ENCODE data around the gene GABARAPL1. TPM values are rescaled to one million over a fixed set of nuclear protein-coding genes. Genes with fewer than 3 reads are reported as not detected.
A peak's percentile ranks its signal among the peaks of the same experiment; 100 is the strongest.
"Not testable (repeated sequence)": the region's sequence is repeated elsewhere in the genome, so short reads cannot be mapped to it uniquely, and the experiment has no call there.

GABARAPL1 gene
- total and polyA plus RNA-seq, 5 donors from 2014 or later: 19.4 to 170 (median 19.8) TPM

DNA sequence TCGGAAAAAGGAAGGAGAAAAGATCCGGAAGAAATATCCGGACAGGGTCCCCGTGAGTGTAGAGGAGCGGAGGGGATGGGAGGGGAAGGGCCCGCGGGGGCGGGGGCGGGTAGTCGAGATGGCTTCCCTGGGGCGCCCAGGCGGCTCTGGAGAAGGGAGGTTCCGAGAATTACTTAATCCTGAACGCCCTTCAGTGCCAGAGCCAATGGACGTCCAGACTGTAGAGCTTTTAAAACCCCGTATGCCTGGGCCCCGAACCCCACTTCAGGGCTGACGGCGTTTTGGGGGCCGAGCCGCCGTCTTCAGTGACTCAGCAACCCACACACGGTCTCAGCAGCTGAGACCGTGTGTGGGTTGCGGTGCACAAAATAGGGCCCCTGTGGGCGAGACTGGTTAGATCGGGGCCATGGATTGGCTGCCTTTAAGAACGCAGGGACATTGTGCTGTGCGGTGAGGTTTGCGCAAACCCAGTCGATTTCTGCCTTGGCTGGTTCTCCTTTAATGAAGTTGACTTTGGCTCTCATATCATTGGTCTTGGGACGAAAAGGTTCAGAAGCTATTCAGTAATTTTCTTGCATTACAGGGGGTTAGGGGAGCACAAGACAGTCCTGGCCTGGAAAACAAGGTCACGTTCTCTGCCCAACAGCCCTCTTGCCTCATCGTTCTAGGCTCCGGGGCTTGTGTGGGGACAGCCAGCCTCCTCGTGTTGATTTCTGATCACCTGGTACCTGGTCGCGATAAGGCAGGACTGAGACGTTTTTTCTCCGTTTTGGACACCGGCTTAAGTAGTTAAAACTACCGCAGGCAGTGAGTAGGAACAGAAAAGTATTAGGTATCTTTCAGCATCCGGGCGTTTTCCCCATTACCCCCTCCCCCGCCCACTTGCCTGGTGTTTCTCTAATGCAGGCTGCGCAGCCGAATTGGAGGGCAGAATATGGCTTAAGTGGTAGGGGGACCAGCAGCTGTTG is 775 bp downstream of the GABARAPL1 start:
- no peaks in the 10 kb centered on the region for H3K36me3 Mint-ChIP-seq
- H3K4me1 Mint-ChIP-seq: peaks cover 7 to 35% (median 26%) of the 10 kb centered on the region in 4 donors
- no peaks in the 10 kb centered on the region for H3K36me3 ChIP-seq (ENCODE audit: control insufficient read depth, insufficient read depth, low read length)
- peak overlapping the region; percentile 95 to 99 (median 97) for H3K4me3 Mint-ChIP-seq
- H3K27me3 Mint-ChIP-seq: peaks cover 13% of the 10 kb centered on the region
- peaks cover 29% of the 10 kb centered on the region for H3K4me1 ChIP-seq (ENCODE audit: control insufficient read depth, insufficient read depth, low read length, poor library complexity, severe bottlenecking)
- H3K27ac ChIP-seq (ENCODE audit: insufficient read depth, low read length, poor library complexity, severe bottlenecking): peak overlapping the region; percentile 88
- ATAC-seq (ENCODE audit: low read depth in 2 of 2) (peak; percentile 64 to 71), DNase-seq (peak; percentile 75 to 85 (median 79))
- peak overlapping the region; percentile 95 to 99 (median 98) for H3K27ac Mint-ChIP-seq
- no peaks in the 10 kb centered on the region for H3K9me3 ChIP-seq (ENCODE audit: control insufficient read depth in 2 of 2, low read length in 2 of 2)
- H3K9me3 Mint-ChIP-seq: no peaks in the 10 kb centered on the region
- H3K4me3 ChIP-seq (ENCODE audit: low read depth, low read length): peak overlapping the region; percentile 97
- H3K27me3 ChIP-seq (ENCODE audit: control insufficient read depth, insufficient read depth, low read length): no peaks in the 10 kb centered on the region

DNA sequence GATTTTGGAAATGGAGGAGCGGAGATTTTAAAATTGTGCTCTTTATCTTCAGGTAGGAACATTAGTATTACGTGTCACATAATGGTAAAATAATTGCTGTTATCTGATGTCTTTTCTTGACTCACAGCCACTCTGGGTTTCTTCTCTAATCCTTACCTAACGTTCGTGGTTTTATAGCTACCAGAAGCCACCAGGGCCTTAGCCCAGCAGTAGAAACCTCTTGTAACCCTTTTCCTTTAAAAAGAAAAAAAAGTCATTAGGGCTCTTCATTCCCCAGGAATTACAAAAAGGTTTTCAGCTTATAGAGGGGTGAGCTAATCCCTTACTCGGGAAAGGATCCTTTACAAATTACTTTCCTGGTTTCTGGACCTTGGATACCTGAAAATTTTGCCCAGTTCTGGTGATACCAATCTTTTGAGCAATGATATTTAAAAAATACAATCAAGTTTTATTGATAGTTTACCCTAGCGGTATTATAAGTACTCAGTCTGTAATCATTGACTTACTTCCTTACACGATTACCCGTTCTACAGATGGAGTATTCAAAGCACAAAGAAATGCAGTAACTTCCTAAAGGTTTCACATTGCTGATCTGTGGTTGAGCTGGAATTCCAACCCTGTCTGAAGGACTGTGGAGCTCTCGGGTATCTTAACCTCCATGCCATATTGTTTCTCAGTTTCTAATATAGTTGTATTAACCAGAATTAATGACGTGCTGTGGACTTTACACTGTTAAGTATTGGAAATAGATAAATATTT is 1.6 kb downstream of the GABARAPL1 start:
- no peak for DNase-seq
- peak overlapping the region; percentile 95 to 99 (median 97) for H3K4me3 Mint-ChIP-seq
- no peaks in the 10 kb centered on the region for H3K9me3 ChIP-seq (ENCODE audit: control insufficient read depth in 2 of 2, low read length in 2 of 2)

DNA sequence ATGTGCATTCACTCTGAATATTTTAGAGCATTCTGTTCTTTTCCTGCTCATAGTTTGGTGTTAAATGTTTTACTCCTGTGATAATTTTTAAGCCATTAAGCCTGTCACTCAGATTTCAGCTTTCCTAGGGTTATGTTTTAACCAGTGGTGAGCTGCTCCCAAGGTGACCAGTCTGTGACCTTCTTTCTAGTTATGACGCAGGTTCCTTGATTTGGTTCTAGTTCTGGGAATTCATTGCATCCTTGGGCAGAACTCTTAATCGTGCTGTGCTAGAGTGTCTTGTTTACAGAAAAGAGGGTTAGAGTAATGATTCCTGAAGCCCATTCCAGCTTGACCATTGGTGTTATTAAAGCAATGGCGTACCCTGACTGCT is 2.2 kb downstream of the GABARAPL1 start:
- DNase-seq (no peak), ATAC-seq (ENCODE audit: low read depth in 2 of 2) (no peak)
- peaks cover 4% of the 10 kb centered on the region for H3K36me3 ChIP-seq (ENCODE audit: control insufficient read depth, insufficient read depth, low read length)
- H3K27me3 ChIP-seq (ENCODE audit: control insufficient read depth, insufficient read depth, low read length): no peaks in the 10 kb centered on the region
- H3K36me3 Mint-ChIP-seq: no peaks in the 10 kb centered on the region
- H3K9me3 Mint-ChIP-seq: no peaks in the 10 kb centered on the region
- H3K27ac ChIP-seq (ENCODE audit: insufficient read depth, low read length, poor library complexity, severe bottlenecking): no peak overlapping the region
- H3K4me3 ChIP-seq (ENCODE audit: low read depth, low read length): peak overlapping the region; percentile 97
- peaks cover 29% of the 10 kb centered on the region for H3K4me1 ChIP-seq (ENCODE audit: control insufficient read depth, insufficient read depth, low read length, poor library complexity, severe bottlenecking)
- peak overlapping the region in 1 of 3 donors; percentile 98 for H3K27ac Mint-ChIP-seq
- peaks cover 13% of the 10 kb centered on the region for H3K27me3 Mint-ChIP-seq
- H3K4me1 Mint-ChIP-seq: peaks cover 7 to 35% (median 26%) of the 10 kb centered on the region in 4 donors
- H3K4me3 Mint-ChIP-seq: peak overlapping the region; percentile 95 to 99 (median 97)
- H3K9me3 ChIP-seq (ENCODE audit: control insufficient read depth in 2 of 2, low read length in 2 of 2): no peaks in the 10 kb centered on the region

More for the DNA sequence above, 1.6 kb downstream of the GABARAPL1 start:
- no peak for ATAC-seq (ENCODE audit: low read depth in 2 of 2)
- no peaks in the 10 kb centered on the region for H3K9me3 Mint-ChIP-seq
- H3K4me1 Mint-ChIP-seq: peaks cover 7 to 35% (median 26%) of the 10 kb centered on the region in 4 donors
- H3K27ac ChIP-seq (ENCODE audit: insufficient read depth, low read length, poor library complexity, severe bottlenecking): peak overlapping the region; percentile 88
- no peaks in the 10 kb centered on the region for H3K36me3 Mint-ChIP-seq
- peak overlapping the region; percentile 97 for H3K4me3 ChIP-seq (ENCODE audit: low read depth, low read length)
- no peaks in the 10 kb centered on the region for H3K36me3 ChIP-seq (ENCODE audit: control insufficient read depth, insufficient read depth, low read length)
- H3K27me3 ChIP-seq (ENCODE audit: control insufficient read depth, insufficient read depth, low read length): no peaks in the 10 kb centered on the region
- peaks cover 13% of the 10 kb centered on the region for H3K27me3 Mint-ChIP-seq
- H3K4me1 ChIP-seq (ENCODE audit: control insufficient read depth, insufficient read depth, low read length, poor library complexity, severe bottlenecking): peaks cover 29% of the 10 kb centered on the region
- H3K27ac Mint-ChIP-seq: peak overlapping the region; percentile 95 to 99 (median 98)

DNA sequence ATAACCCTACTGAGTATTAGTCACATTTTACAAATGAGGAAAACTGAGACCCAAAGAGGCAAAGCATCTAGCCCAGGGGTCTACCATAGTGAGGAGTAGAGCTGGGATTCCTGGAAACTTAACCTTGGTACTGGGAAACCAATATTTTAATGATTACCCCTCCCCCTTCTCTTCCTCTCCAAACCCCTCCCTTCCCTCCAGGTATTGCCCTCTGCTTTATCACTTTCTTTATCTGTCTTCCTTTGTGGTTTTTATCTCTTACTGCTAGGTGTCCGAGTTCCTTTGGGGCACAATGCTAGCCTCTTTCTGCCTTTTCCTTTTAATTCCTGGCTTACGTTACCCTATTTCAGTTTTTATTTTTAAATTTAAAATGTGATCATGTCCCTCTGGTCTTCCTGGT is 2.8 kb downstream of the GABARAPL1 start:
- peaks cover 9% of the 10 kb centered on the region for H3K36me3 ChIP-seq (ENCODE audit: control insufficient read depth, insufficient read depth, low read length)
- H3K27me3 Mint-ChIP-seq: peaks cover 13% of the 10 kb centered on the region
- peaks cover 7 to 35% (median 26%) of the 10 kb centered on the region in 4 donors for H3K4me1 Mint-ChIP-seq
- H3K27me3 ChIP-seq (ENCODE audit: control insufficient read depth, insufficient read depth, low read length): no peaks in the 10 kb centered on the region
- H3K4me1 ChIP-seq (ENCODE audit: control insufficient read depth, insufficient read depth, low read length, poor library complexity, severe bottlenecking): peaks cover 29% of the 10 kb centered on the region
- no peak overlapping the region for H3K27ac ChIP-seq (ENCODE audit: insufficient read depth, low read length, poor library complexity, severe bottlenecking)
- no peaks in the 10 kb centered on the region for H3K9me3 ChIP-seq (ENCODE audit: control insufficient read depth in 2 of 2, low read length in 2 of 2)
- H3K4me3 ChIP-seq (ENCODE audit: low read depth, low read length): peak overlapping the region; percentile 97
- no peaks in the 10 kb centered on the region for H3K9me3 Mint-ChIP-seq
- DNase-seq: peak in 1 of 3 donors; percentile 75
- no peak for ATAC-seq (ENCODE audit: low read depth in 2 of 2)
- H3K4me3 Mint-ChIP-seq: peak overlapping the region; percentile 41 to 99 (median 96)
- H3K27ac Mint-ChIP-seq: peak overlapping the region in 1 of 3 donors; percentile 98
- peaks cover 4% of the 10 kb centered on the region for H3K36me3 Mint-ChIP-seq

DNA sequence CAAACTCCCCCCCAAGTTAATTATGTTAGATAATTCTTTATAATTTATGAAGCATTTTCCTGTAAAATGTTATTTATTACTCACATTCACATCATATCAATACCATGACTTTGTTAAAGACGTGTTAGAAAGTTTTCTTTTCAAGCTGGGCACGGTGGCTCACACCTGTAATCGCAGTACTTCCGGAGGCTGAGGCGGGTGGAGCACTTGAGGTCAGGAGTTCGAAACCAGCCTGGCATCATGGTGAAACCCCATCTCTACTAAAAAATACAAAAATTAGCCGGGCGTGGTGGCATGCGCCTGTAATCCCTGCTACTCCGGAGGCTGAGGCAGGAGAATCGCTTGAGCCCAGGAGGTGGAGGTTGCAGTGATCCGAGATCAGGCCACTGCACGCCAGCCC is 3.3 kb downstream of the GABARAPL1 start:
- not testable (repeated sequence) for H3K9me3 Mint-ChIP-seq; ATAC-seq (ENCODE audit: low read depth in 2 of 2); H3K27me3 ChIP-seq (ENCODE audit: control insufficient read depth, insufficient read depth, low read length); H3K27ac ChIP-seq (ENCODE audit: insufficient read depth, low read length, poor library complexity, severe bottlenecking); H3K27ac Mint-ChIP-seq; H3K9me3 ChIP-seq (ENCODE audit: control insufficient read depth in 2 of 2, low read length in 2 of 2); H3K36me3 Mint-ChIP-seq; DNase-seq
- H3K4me3 ChIP-seq (ENCODE audit: low read depth, low read length): peak overlapping the region; percentile 97
- peak overlapping the region in 2 of 4 donors; percentile 33 to 99 for H3K4me3 Mint-ChIP-seq
- peaks cover 29% of the 10 kb centered on the region for H3K4me1 ChIP-seq (ENCODE audit: control insufficient read depth, insufficient read depth, low read length, poor library complexity, severe bottlenecking)
- peaks cover 7 to 35% (median 26%) of the 10 kb centered on the region in 4 donors for H3K4me1 Mint-ChIP-seq
- H3K27me3 Mint-ChIP-seq: peaks cover 13% of the 10 kb centered on the region
- H3K36me3 ChIP-seq (ENCODE audit: control insufficient read depth, insufficient read depth, low read length): peaks cover 14% of the 10 kb centered on the region

DNA sequence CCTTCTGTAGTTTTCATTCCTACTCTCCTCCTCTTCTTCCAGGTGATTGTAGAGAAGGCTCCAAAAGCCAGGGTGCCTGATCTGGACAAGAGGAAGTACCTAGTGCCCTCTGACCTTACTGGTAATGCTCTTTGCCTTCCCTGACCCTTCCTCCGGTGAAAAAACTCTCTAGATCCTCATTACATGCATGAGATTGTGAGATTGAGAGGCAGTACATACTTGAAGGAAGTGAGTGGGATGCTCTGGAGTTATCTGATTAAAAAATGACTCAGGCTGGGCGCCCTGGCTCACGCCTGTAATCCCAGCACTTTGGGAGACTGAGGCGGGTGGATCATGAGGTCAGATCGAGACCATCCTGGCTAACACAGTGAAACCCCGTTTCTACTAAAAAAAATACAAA is 5.3 kb downstream of the GABARAPL1 start:
- Mint-ChIP-seq H3K4me1 (peaks cover 7 to 28% (median 23%) of the 10 kb centered on the region in 4 donors), H3K9me3 (no peaks in the 10 kb centered on the region), H3K27me3 (peaks cover 5% of the 10 kb centered on the region), H3K4me3 (no peak overlapping the region), H3K36me3 (peaks cover 29% of the 10 kb centered on the region), H3K27ac (no peak overlapping the region)
- ATAC-seq (ENCODE audit: low read depth in 2 of 2) (no peak), DNase-seq (no peak)
- Histone ChIP-seq H3K4me3 (ENCODE audit: low read depth, low read length) (no peak overlapping the region), H3K36me3 (ENCODE audit: control insufficient read depth, insufficient read depth, low read length) (peaks cover 33% of the 10 kb centered on the region), H3K27me3 (ENCODE audit: control insufficient read depth, insufficient read depth, low read length) (no peaks in the 10 kb centered on the region), H3K9me3 (ENCODE audit: control insufficient read depth in 2 of 2, low read length in 2 of 2) (no peaks in the 10 kb centered on the region), H3K4me1 (ENCODE audit: control insufficient read depth, insufficient read depth, low read length, poor library complexity, severe bottlenecking) (peaks cover 25% of the 10 kb centered on the region), H3K27ac (ENCODE audit: insufficient read depth, low read length, poor library complexity, severe bottlenecking) (no peak overlapping the region)

DNA sequence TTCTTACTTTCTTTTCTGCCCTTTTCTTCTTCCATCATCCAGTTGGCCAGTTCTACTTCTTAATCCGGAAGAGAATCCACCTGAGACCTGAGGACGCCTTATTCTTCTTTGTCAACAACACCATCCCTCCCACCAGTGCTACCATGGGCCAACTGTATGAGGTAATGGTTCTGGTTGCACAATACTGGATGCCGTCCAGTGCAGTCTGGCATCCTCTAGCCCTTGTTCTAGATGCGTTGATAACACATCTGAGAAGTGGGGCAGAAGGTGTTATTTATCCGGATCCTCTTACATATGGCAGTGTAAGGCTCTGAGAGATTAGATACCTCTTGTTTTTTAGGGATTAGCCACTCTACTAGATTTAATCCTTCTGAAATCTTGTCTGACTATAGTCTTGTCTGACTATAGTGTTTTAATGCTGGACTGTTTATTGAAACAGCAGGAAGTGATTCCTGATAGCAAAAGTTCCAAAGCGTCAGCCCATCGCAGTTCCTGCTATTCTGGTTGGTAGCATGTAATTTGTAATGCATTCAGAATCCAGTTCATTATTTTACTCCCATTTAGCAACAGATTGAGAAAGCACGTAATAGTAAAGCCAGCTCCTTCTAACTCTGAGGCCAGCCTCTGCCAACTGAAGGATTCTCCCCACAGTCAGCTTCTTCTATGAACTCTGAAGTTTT is 7.9 kb downstream of the GABARAPL1 start:
- no peak overlapping the region for H3K4me3 ChIP-seq (ENCODE audit: low read depth, low read length)
- DNase-seq (no peak), ATAC-seq (ENCODE audit: low read depth in 2 of 2) (no peak)
- H3K27ac ChIP-seq (ENCODE audit: insufficient read depth, low read length, poor library complexity, severe bottlenecking): no peak overlapping the region
- peaks cover 1% of the 10 kb centered on the region for H3K4me1 ChIP-seq (ENCODE audit: control insufficient read depth, insufficient read depth, low read length, poor library complexity, severe bottlenecking)
- Mint-ChIP-seq H3K9me3 (no peaks in the 10 kb centered on the region), H3K4me1 (peaks cover 3 to 9% (median 4%) of the 10 kb centered on the region in 4 donors), H3K4me3 (no peak overlapping the region), H3K27me3 (no peaks in the 10 kb centered on the region), H3K36me3 (peaks cover 42% of the 10 kb centered on the region), H3K27ac (peak overlapping the region in 2 of 3 donors; percentile 2 to 16)
- H3K9me3 ChIP-seq (ENCODE audit: control insufficient read depth in 2 of 2, low read length in 2 of 2): no peaks in the 10 kb centered on the region
- no peaks in the 10 kb centered on the region for H3K27me3 ChIP-seq (ENCODE audit: control insufficient read depth, insufficient read depth, low read length)
- peaks cover 39% of the 10 kb centered on the region for H3K36me3 ChIP-seq (ENCODE audit: control insufficient read depth, insufficient read depth, low read length)
